ENCODE results near the gene PDYN.

DNA sequence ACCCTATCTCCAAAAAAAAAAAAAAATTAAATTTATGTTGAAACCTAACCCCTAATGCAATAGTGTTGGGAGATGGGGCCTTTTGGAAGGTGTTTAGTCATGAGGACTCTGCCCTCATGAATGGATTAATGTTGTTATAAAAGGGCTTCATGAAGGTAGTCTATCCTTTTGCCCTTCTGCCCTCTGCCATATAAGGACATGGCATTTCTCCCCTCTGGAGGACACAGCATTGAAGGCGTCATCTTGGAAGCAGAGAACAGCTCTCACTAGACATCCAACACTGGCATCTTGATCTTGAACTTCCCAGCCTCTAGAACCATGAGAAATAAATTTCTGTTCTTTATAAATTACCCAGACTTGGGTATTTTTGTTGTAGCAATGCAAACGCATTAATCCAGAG is 35.4 kb downstream of the PDYN start:
- TF ChIP-seq, protein P1, sequence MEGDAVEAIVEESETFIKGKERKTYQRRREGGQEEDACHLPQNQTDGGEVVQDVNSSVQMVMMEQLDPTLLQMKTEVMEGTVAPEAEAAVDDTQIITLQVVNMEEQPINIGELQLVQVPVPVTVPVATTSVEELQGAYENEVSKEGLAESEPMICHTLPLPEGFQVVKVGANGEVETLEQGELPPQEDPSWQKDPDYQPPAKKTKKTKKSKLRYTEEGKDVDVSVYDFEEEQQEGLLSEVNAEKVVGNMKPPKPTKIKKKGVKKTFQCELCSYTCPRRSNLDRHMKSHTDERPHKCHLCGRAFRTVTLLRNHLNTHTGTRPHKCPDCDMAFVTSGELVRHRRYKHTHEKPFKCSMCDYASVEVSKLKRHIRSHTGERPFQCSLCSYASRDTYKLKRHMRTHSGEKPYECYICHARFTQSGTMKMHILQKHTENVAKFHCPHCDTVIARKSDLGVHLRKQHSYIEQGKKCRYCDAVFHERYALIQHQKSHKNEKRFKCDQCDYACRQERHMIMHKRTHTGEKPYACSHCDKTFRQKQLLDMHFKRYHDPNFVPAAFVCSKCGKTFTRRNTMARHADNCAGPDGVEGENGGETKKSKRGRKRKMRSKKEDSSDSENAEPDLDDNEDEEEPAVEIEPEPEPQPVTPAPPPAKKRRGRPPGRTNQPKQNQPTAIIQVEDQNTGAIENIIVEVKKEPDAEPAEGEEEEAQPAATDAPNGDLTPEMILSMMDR (conservative IDR thresholded peaks at IDR 0.05) = no peak
- TF ChIP-seq ZFX (IDR thresholded peaks at IDR 0.05) = no peak

All from C4-2B (cell line).